GM18505 (cell line): ENCODE data around the gene SMOC1.

Experiments
- ATAC-seq: cut with Tn5 transposase; IDR thresholded peaks from one replicate; pipeline ENCODE4 v1.9.1; 2021; ENCODE audit not compliant: unreplicated experiment
- POLR2A ChIP-seq: IDR thresholded peaks from 4 replicates; pipeline ENCODE4 v1.6.1; 2011; ENCODE audit warnings: borderline replicate concordance; ENCODE audit not compliant: insufficient read depth, insufficient read length; ENCODE audit errors: extremely low read depth

The SMOC1 gene

GRCh38 chr14:70014406-70015095 is 135.3 kb downstream of the SMOC1 start:
- no peak for ATAC-seq
- no peak for TF ChIP-seq POLR2A

GRCh38 chr14:70018230-70018629 is 139.0 kb downstream of the SMOC1 start:
- no peak for TF ChIP-seq POLR2A
- ATAC-seq, result no peak

GRCh38 chr14:70018713-70019211 is 139.5 kb downstream of the SMOC1 start:
- TF ChIP-seq POLR2A, result no peak
- no peak for ATAC-seq

GRCh38 chr14:70019695-70020094 is 140.5 kb downstream of the SMOC1 start:
- no peak for TF ChIP-seq POLR2A

GRCh38 chr14:70020352-70021170 is 141.3 kb downstream of the SMOC1 start:
- no peak for ATAC-seq
- no peak for TF ChIP-seq POLR2A

More at GRCh38 chr14:70019695-70020094, 140.5 kb downstream of the SMOC1 start:
- no peak for ATAC-seq

GRCh38 chr14:70021548-70022220 is 142.5 kb downstream of the SMOC1 start:
- ATAC-seq, result no peak
- no peak for TF ChIP-seq POLR2A

GRCh38 chr14:70022771-70023445 is 143.7 kb downstream of the SMOC1 start:
- ATAC-seq, result no peak
- TF ChIP-seq POLR2A, result no peak

- ATAC-seq, result no peak
- no peak for TF ChIP-seq POLR2A
These were observed 144.7 kb downstream of the SMOC1 start for GRCh38 chr14:70023871-70024270.

- no peak for TF ChIP-seq POLR2A
- ATAC-seq, result peak; percentile 62
These were observed 148.7 kb downstream of the SMOC1 start for GRCh38 chr14:70027785-70028428.

GRCh38 chr14:70029296-70030132 is 150.3 kb downstream of the SMOC1 start:
- no peak for ATAC-seq
- TF ChIP-seq POLR2A, result no peak

- ATAC-seq, result no peak
- TF ChIP-seq POLR2A, result no peak
These were observed 152.8 kb downstream of the SMOC1 start for GRCh38 chr14:70032016-70032415.

GRCh38 chr14:70032447-70032846 is 153.2 kb downstream of the SMOC1 start:
- no peak for ATAC-seq
- no peak for TF ChIP-seq POLR2A
